G401 (cell line): ENCODE results near the gene PAGR1. TPM values are rescaled to one million over a fixed set of nuclear protein-coding genes. Genes with fewer than 3 reads are reported as not detected.
"Not testable (repeated sequence)": the region's sequence is repeated elsewhere in the genome, so short reads cannot be mapped to it uniquely, and the experiment has no call there.

Experiments used
- DNase-seq: peaks from one replicate; pipeline ENCODE4 v3.0.0-alpha.2; 2015; ENCODE audit warnings: low spot score
- in situ Hi-C: cut with HindIII; loops from 2 replicates; pipeline ENCODE4 v1.10.0; 2016; ENCODE audit warnings: low sequenced_read_pairs, mixed read lengths
- total RNA-seq: library from RNA; depleted of rRNA; stranded (reverse); fragments of >200 nt; shearing (Covaris generic); gene quantifications from 2 replicates; pipeline ENCODE4 v1.2.3, GENCODE V29; 2014; rRNA removed

PAGR1 gene
- 69.9 and 78.4 TPM in 2 replicates for total RNA-seq

GRCh38 chr16:29815793-29816693 lies at the start of gene PAGR1:
Gene PAGR1, plus strand, starts transcription at chr16:29816152. Its CDS starts 374 bp downstream, at chr16:29816526.
- DNase-seq = peak; percentile 99
- in situ Hi-C loops = no loop called here

- in situ Hi-C loops = no loop called here
- no peak for DNase-seq
These were observed 49.4 kb upstream of the PAGR1 start for GRCh38 chr16:29766571-29766970.

- DNase-seq = no peak
- in situ Hi-C loops = no loop called here
These were observed 48.9 kb upstream of the PAGR1 start for GRCh38 chr16:29767062-29767461.

GRCh38 chr16:29769507-29769906 lies 46.4 kb upstream of the PAGR1 start:
- DNase-seq = no peak
- in situ Hi-C loops = no loop called here

DNA sequence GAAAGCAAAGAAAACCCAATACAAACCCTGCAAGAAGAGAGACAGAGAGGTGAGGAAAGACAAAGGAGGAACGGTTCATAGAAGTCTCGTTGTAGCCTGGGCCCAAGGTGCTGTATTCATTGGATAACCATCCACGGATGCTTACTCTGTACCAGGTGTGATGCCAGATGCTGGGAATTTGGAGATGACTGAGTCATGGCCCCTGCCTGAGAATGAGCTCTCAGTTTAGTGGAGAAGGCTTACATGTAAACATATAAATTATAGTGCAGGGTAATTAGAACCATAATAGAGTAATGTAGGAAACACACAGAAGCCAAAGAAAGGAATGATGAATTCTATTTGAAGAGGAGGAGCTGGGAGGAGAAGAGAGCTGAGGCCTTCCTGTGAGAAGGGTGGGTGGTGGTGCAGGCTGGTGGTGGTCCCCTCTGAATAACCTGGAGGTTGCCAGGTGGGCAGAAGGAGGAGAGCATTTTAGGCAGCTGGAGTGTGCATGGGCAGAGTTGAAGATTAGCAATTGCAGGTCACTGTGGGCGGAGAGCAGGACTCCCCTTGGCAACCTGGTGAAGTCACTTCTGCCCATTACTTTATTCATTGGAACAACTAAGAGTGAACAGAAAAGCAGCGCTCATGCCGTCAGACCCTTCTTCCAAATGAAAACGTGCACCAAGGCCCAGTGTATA lies 45.6 kb upstream of the PAGR1 start:
- no peak for DNase-seq
- in situ Hi-C loops = no loop called here

- DNase-seq, in situ Hi-C loops: not testable (repeated sequence)
These were observed 43.6 kb upstream of the PAGR1 start for GRCh38 chr16:29772330-29772729.

DNA sequence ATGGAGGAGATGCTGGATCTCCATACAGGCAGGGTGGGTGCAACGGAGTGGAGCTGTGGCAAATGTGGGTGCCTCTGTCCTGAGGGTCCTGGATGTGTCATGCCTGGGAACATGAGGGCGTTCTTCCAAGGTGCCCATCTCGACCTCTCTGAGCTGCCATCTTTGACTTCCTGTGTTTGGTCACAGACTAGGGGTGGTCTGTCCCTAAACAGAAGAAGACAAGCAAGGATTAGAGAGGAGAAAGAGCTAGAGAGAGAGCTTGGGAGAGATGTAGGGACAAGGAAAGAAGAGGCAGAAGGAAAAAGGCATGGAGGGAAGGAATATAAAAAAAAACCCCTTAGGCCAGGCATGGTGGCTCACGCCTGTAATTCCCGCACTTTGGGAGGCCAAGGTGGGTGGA lies 41.2 kb upstream of the PAGR1 start:
- no peak for DNase-seq
- in situ Hi-C loops = no loop called here

GRCh38 chr16:29775742-29776408 lies 40.1 kb upstream of the PAGR1 start:
- no peak for DNase-seq
- in situ Hi-C loops = no loop called here

DNA sequence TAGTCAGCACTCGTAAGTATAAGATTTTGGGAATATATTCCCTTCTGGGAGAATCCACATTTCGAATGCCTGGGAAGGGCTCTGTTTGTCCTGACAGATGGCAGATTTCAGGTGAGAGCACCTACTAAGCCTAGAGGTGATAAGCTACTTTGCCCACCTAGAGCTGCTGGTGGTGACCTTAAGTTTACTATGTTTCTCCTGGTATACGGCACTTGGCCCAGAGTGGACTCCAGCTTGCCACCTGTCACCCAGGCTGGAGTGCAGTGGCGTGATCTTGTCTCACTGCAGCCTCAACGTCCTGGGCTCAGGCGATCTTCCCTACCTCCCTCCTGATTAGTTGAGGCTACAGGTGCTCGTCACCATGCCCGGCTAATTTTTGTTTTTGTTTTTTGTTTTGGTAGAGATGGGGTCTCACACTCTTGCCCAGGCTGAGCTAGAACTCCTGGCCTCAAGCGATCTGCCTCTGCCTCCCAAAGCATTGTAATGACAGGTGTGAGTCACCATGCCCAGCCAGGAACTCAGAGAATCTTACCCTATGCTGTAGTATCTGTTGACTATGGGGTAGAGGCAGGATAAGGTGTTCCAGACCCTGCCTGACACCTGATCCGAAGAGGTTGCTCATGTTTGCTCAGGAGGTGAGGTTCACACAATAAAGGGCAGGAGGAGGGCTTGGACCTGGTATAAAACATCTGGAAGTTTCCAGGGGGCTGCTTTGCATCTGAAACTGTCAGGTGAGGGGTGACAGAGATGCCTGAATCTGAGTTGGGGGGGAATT lies 38.2 kb upstream of the PAGR1 start, which contains the start of gene ZG16:
Gene ZG16 (plus strand): TSS at position 681 of the 775 bp plus-strand sequence. CDS start 1,011 bp downstream, outside the sequence.
- in situ Hi-C loops = no loop called here
- no peak for DNase-seq

- no peak for DNase-seq
- in situ Hi-C loops = no loop called here
These were observed 36.5 kb upstream of the PAGR1 start for GRCh38 chr16:29779474-29779873.

DNA sequence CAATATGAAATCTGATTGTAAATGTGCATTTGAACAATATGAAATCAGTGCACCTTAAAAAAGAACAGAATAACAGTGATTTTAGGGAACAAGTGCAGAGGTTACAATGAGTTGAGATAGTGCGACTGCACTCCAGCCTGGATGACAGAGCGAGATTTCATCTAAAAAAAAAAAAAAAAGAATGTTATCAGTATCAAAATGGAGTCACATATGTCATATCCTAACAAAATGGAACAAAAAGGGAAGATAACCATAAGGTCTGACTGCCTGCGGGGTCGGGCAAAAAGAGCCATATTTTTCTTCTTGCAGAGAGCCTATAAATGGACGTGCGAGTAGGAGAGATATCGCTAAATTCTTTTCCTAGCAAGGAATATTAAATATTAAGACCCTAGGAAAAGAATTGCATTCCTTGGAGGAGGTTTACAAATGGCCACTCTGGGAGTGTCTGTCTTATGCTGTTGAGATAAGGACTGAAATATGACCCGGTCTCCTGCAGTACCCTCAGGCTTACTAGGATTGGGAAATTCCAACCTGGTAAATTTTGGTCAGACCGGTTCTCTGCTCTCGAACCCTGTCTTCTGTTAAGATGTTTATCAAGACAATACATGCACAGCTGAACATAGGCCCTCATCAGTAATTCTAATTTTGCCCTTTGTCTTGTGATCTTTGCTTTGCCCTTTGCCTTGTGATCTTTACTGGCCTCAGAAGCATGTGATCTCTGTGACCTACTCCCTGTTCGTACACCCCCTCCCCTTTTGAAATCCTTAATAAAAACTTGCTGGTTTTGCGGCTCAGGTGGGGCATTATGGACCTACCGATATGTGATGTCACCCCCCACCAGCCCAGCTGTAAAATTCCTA lies 32.6 kb upstream of the PAGR1 start:
- DNase-seq, in situ Hi-C loops: not testable (repeated sequence)

GRCh38 chr16:29784157-29784556 lies 31.8 kb upstream of the PAGR1 start:
- in situ Hi-C loops = no loop called here
- no peak for DNase-seq

DNA sequence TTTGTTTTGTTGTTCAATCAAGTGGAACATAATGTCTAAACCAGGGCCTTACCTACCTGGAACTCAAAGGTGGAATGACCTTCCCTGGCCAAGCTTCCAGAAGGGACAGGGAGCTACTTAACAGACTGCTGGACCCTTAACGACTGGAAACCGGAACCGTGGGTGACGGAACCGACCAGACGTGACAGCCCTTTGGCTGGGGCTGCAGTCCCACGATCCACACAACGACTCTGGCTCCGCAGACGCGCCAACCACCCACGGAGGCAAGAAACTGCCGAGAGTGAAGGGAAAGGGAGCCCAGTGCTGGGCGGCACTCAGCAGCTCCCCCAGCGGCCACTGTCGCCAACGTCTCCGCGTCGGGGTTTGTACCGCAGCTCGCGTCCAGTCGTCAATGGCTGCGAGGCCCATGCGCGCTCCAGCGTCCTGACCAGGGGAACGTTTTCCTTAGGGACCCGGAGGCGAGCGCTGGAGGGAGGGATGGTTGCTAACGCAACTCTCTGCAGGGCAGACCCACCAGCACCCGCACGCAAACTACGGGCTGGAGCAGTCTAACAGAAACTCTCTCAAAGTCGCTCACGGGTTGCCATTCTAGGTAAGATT lies 31.0 kb upstream of the PAGR1 start:
- in situ Hi-C loops = no loop called here
- peak; percentile 73 for DNase-seq

DNA sequence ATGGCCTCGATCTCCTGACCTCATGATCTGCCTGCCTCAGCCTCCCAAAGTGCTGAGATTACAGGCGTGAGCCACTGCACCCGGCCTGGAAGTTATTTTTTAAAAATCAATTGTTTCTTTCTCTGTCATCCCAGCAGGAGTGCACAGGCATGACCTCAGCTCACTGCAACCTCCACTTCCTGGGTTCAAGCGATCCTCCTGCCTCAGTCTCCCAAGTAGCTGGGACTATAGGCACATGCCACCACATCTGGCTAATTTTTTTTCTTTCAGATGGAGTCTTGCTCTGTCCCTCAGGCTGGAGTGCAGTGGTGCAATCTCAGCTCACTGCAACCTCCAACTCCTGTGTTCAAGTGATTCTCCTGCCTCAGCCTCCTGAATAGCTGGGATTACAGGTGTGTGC lies 28.8 kb upstream of the PAGR1 start:
- in situ Hi-C loops, DNase-seq: not testable (repeated sequence)

- in situ Hi-C loops = no loop called here
- no peak for DNase-seq
These were observed 26.2 kb upstream of the PAGR1 start for GRCh38 chr16:29789775-29790182.

- peak; percentile 98 for DNase-seq
- in situ Hi-C loops = no loop called here
These were observed 25.6 kb upstream of the PAGR1 start, which contains the start of gene KIF22 for GRCh38 chr16:29790183-29790948. Gene KIF22, plus strand, starts transcription at chr16:29790751. Its CDS starts 9 bp downstream, at chr16:29790760.
